Measurements from ENCODE around the gene STPG2. TPM values are rescaled to one million over a fixed set of nuclear protein-coding genes. Genes with fewer than 3 reads are reported as not detected.
"Not testable (repeated sequence)": the region's sequence is repeated elsewhere in the genome, so short reads cannot be mapped to it uniquely, and the experiment has no call there.

Gene STPG2
- total RNA-seq, 4 donors from 2014 or later: not detected

GRCh38 chr4:97587912-97588311 is 555.4 kb downstream of the STPG2 start:
- no peaks in the 10 kb centered on the region for H3K27me3 ChIP-seq

GRCh38 chr4:97585274-97585673 is 558.0 kb downstream of the STPG2 start:
- Histone ChIP-seq H3K27me3 (no peaks in the 10 kb centered on the region), H3K36me3 (no peaks in the 10 kb centered on the region), H3K27ac (no peak overlapping the region), H3K9me3 (no peaks in the 10 kb centered on the region), H3K4me1 (no peaks in the 10 kb centered on the region), H3K4me3 (no peak overlapping the region)
- no peak for DNase-seq
- no peak for TF ChIP-seq CTCF (IDR thresholded peaks at IDR 0.05)
- no peak for TF ChIP-seq POLR2A (IDR thresholded peaks at IDR 0.05)

More at GRCh38 chr4:97587912-97588311, 555.4 kb downstream of the STPG2 start:
- Histone ChIP-seq H3K9me3 (no peaks in the 10 kb centered on the region), H3K4me1 (no peaks in the 10 kb centered on the region), H3K36me3 (no peaks in the 10 kb centered on the region), H3K27ac (no peak overlapping the region), H3K4me3 (no peak overlapping the region)
- DNase-seq: no peak
- TF ChIP-seq CTCF (IDR thresholded peaks at IDR 0.05) (no peak), POLR2A (IDR thresholded peaks at IDR 0.05) (no peak)

DNA sequence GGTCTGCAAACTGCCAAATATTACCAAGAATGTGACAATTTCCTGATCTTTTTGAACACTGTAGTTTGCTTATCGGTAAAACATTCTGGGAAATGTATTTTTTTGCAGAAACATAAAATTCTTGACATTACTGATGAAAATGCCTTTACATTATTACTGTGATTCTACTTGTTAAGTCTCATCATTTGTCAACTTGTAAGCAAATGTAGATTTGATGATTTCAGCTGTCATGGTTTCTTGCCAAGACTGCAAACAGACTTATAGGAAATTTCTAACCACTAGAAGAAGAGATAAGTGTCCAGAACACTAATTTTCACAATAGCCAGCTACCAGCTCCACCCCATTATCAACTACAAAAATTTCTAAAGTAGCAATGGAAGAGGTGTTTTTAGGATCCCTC is 560.4 kb downstream of the STPG2 start:
- Histone ChIP-seq H3K27ac (no peak overlapping the region), H3K4me1 (no peaks in the 10 kb centered on the region), H3K4me3 (no peak overlapping the region), H3K9me3 (no peaks in the 10 kb centered on the region), H3K27me3 (no peaks in the 10 kb centered on the region), H3K36me3 (no peaks in the 10 kb centered on the region)
- TF ChIP-seq CTCF (IDR thresholded peaks at IDR 0.05) (no peak), POLR2A (IDR thresholded peaks at IDR 0.05) (no peak)
- no peak for DNase-seq

DNA sequence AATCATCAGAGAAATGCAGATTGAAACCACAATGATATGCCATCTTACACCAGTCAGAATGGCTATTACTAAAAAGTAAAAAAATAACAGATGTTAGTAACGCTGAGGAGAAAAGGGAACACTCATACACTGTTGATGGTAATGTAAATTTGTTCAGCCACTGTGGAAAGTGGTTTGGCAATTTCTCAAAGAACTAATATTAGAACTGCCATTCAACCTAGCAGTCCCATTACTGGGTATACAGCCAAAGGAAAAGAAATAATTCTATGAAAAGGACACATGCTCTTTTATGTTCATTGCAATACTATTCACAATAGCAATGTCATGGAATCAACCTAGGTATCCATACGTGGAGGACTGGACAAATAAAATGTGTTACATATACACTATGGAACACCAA is 566.3 kb downstream of the STPG2 start:
- no peaks in the 10 kb centered on the region for H3K27me3 ChIP-seq
- no peak for TF ChIP-seq POLR2A (IDR thresholded peaks at IDR 0.05)
- no peak for TF ChIP-seq CTCF (IDR thresholded peaks at IDR 0.05)
- DNase-seq: no peak
- H3K4me1 ChIP-seq: no peaks in the 10 kb centered on the region
- no peaks in the 10 kb centered on the region for H3K36me3 ChIP-seq
- H3K27ac ChIP-seq: no peak overlapping the region
- H3K9me3 ChIP-seq: no peaks in the 10 kb centered on the region
- H3K4me3 ChIP-seq: no peak overlapping the region

DNA sequence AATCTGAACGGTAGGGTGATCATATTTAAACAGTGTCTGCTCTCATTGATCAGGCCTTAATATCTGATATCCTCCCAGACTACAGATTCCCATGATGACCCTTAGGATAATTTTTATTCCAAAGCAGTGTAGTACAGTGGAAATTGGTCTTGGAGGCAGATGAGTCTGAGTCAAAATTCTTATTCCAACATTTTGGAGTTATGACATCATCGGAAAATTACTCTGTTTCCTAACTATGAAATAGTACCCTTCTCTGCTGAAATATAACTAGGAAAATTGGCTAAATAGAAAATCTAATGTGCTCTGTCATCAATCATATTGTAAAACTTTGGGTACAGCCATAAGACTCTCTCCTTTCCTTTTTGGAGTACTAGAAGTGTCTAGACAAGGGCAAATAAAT is 583.3 kb downstream of the STPG2 start:
- TF ChIP-seq CTCF (IDR thresholded peaks at IDR 0.05): no peak
- TF ChIP-seq POLR2A (IDR thresholded peaks at IDR 0.05): no peak

DNA sequence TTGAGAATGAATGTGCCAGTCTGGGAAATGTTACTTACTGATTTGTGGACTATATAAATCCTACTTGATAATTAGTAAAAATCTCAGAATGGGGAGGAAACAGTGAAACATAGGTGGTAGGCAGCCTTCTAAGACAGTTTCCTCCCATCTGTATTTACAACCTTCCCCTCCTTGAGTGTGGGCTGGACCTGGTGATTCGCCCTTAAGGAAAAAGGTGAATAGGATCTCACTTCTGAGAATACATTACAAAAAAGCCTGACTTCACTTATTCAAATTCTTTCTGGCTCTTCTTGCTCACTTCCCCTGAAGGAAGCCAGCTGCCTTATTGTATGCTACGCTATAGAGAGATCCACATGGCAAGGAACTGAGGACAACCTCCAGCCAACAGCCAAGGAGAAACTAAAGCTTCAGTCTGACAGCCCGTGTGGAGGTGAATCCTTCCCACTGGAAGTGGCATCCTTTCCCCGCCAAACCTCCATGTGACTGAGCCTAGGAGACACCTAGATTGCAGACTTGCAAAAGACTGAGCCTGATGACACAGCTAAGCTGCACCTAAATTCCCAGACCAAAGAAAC is 585.0 kb downstream of the STPG2 start:
- H3K27ac ChIP-seq: no peak overlapping the region
- no peak for DNase-seq
- no peaks in the 10 kb centered on the region for H3K36me3 ChIP-seq
- no peaks in the 10 kb centered on the region for H3K27me3 ChIP-seq
- H3K4me3 ChIP-seq: no peak overlapping the region
- no peaks in the 10 kb centered on the region for H3K4me1 ChIP-seq
- H3K9me3 ChIP-seq: no peaks in the 10 kb centered on the region
- TF ChIP-seq CTCF (IDR thresholded peaks at IDR 0.05): no peak
- TF ChIP-seq POLR2A (IDR thresholded peaks at IDR 0.05): no peak

More for the DNA sequence above, 583.3 kb downstream of the STPG2 start:
- Histone ChIP-seq H3K27ac (no peak overlapping the region), H3K4me1 (no peaks in the 10 kb centered on the region), H3K4me3 (no peak overlapping the region), H3K9me3 (no peaks in the 10 kb centered on the region), H3K27me3 (no peaks in the 10 kb centered on the region), H3K36me3 (no peaks in the 10 kb centered on the region)
- DNase-seq: no peak

DNA sequence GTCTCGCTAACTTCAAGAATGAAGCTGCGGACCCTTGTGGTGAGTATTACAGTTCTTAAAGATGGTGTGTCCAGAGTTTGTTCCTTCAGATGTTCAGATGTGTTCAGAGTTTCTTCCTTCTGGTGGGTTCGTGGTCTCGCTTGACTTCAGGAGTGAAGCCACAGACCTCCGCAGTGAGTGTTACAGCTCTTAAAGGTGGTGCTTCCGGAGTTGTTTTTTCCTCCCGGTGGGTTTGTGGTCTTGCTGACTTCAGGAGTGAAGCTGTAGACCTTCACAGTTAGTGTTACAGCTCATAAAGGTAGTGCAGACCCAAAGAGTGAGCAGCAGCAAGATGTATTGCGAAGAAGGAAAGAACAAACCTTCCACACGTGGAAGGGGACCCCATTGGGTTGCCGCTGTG is 592.6 kb downstream of the STPG2 start:
- H3K36me3 ChIP-seq, H3K4me1 ChIP-seq, H3K27ac ChIP-seq, H3K9me3 ChIP-seq, DNase-seq, H3K27me3 ChIP-seq, H3K4me3 ChIP-seq: not testable (repeated sequence)
